Stimulated activated naive B cell treated with anti-CD40 and anti-IgM and Interleukin-4, amounts not matched to agents 10 μg/mL and 1 μg/mL and 100 μg/mL, for 72 hours (primary cell): ENCODE results near the gene CYSLTR2.

Experiments used
- ATAC-seq, 2 donors: fragments of 150-1000 bp; cut with Tn5 transposase; replicated peaks; 2 replicates each; pipeline ENCODE4 v1.10.0; 2021; ENCODE audit warnings: moderate library complexity in 1 of 2
- DNase-seq: peaks from one replicate; pipeline ENCODE4 v3.0.0; 2021
- H3K27ac Mint-ChIP-seq: one replicate; pipeline ENCODE4 v1.8.0; 2022; ENCODE audit warnings: mild to moderate bottlenecking, mixed read lengths
- H3K27me3 Mint-ChIP-seq, 2 donors: one replicate each; pipeline ENCODE4 v1.8.0; 2022; ENCODE audit warnings: mixed read lengths in 2 of 2
- H3K36me3 Mint-ChIP-seq, 2 donors: one replicate each; pipeline ENCODE4 v1.8.0; 2022; ENCODE audit warnings: mixed read lengths in 2 of 2, mild to moderate bottlenecking in 1 of 2
- H3K4me1 Mint-ChIP-seq, 2 donors: one replicate each; pipeline ENCODE4 v1.8.0; 2022; ENCODE audit warnings: mixed read lengths in 2 of 2, mild to moderate bottlenecking in 1 of 2
- H3K4me3 Mint-ChIP-seq, 2 donors: one replicate each; pipeline ENCODE4 v1.8.0; 2022; ENCODE audit warnings: mild to moderate bottlenecking in 2 of 2, mixed read lengths in 2 of 2, moderate library complexity in 1 of 2
- H3K9me3 Mint-ChIP-seq, 2 donors: one replicate each; pipeline ENCODE4 v1.8.0; 2022; ENCODE audit warnings: mixed read lengths in 2 of 2, mild to moderate bottlenecking in 1 of 2

CYSLTR2 gene

GRCh38 chr13:48634636-48635035, 19.1 kb upstream of the CYSLTR2 start:
- Mint-ChIP-seq H3K4me1 (no peaks in the 10 kb centered on the region), H3K27ac (no peak overlapping the region), H3K4me3 (no peak overlapping the region), H3K27me3 (peaks cover 7 to 12% of the 10 kb centered on the region in 2 donors), H3K36me3 (peaks cover 1 to 8% of the 10 kb centered on the region in 2 donors), H3K9me3 (peaks cover 13 to 20% of the 10 kb centered on the region in 2 donors)
- DNase-seq = no peak
- no peak for ATAC-seq

- DNase-seq (no peak), ATAC-seq (no peak)
- no peak overlapping the region for H3K4me3 Mint-ChIP-seq
- peaks cover 11 to 16% of the 10 kb centered on the region in 2 donors for H3K27me3 Mint-ChIP-seq
- H3K27ac Mint-ChIP-seq = no peak overlapping the region
- peaks cover 1 to 8% of the 10 kb centered on the region in 2 donors for H3K36me3 Mint-ChIP-seq
- peaks cover 13 to 20% of the 10 kb centered on the region in 2 donors for H3K9me3 Mint-ChIP-seq
- H3K4me1 Mint-ChIP-seq = no peaks in the 10 kb centered on the region
Observed at GRCh38 chr13:48635478-48635877, 18.3 kb upstream of the CYSLTR2 start.

DNA sequence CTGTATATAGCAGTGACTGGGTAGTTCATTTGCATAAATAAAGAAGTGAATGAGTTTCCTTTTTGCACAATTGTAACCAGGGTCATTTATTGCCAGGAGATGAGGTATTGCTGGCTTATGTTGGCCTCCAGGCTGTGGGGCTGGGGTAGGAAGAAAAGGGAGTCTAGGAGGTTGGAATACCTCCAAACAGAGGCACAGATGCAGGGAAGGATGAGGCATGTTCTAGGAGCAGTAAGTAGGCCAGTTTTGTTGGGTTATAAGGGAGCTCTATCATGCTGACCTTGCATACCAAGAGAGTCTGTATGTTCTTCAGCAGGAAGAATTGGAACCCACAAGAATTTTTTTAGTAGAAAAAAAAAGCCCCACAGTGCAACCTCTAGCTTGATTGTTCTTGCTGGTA, 17.2 kb upstream of the CYSLTR2 start:
- Mint-ChIP-seq H3K27ac (no peak overlapping the region), H3K4me1 (no peaks in the 10 kb centered on the region), H3K27me3 (peaks cover 19 to 22% of the 10 kb centered on the region in 2 donors), H3K36me3 (peaks cover 1 to 8% of the 10 kb centered on the region in 2 donors), H3K9me3 (peaks cover 13 to 20% of the 10 kb centered on the region in 2 donors), H3K4me3 (no peak overlapping the region)
- no peak for ATAC-seq
- no peak for DNase-seq

DNA sequence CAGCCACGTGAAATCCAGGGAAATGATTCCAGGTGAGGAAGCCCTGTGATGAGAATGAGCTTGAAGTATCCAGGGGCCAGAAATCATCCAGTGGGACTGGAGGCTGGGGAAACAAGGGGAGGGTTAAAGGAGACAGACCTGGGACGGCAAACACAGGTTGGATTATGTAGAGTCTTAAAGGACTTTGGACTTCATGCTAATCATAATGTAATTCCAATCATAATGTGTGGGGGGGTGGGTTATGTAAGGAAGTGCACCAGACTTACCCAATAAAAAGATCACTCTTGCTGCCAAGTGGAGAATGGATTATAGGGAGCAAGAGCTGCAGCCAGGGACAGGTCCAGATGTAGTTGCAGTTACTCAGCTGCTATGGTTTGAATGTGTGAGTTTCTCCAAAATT, 16.1 kb upstream of the CYSLTR2 start:
- H3K4me1 Mint-ChIP-seq = no peaks in the 10 kb centered on the region
- no peak overlapping the region for H3K27ac Mint-ChIP-seq
- DNase-seq (no peak), ATAC-seq (no peak)
- no peak overlapping the region for H3K4me3 Mint-ChIP-seq
- peaks cover 1 to 8% of the 10 kb centered on the region in 2 donors for H3K36me3 Mint-ChIP-seq
- H3K9me3 Mint-ChIP-seq = peaks cover 12 to 20% of the 10 kb centered on the region in 2 donors
- peaks cover 19 to 22% of the 10 kb centered on the region in 2 donors for H3K27me3 Mint-ChIP-seq

GRCh38 chr13:48640767-48641166, 13.0 kb upstream of the CYSLTR2 start:
- ATAC-seq = no peak
- H3K4me3 Mint-ChIP-seq = no peak overlapping the region

DNA sequence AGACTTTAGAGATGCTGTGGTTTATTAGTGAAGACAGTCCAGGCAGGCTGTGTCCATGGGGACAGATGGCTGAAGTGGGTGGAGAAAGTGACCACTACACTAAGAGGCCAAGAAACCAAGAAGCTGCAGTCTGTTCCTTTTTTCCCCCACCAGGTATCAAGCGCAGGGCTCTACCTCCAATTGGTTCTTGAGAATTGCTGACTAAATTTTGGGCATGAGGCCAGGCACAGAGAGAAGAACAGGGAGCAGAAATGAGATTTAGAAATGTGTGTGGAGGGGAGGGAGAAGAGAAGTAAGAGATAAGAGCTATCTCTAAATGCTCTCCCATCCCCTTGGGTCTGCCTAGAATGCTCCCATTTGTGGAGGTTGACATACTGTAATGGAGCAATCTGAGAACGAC, 12.3 kb upstream of the CYSLTR2 start:
- DNase-seq (no peak), ATAC-seq (no peak)
- Mint-ChIP-seq H3K27ac (no peak overlapping the region), H3K9me3 (peaks cover 6 to 8% of the 10 kb centered on the region in 2 donors), H3K4me1 (no peaks in the 10 kb centered on the region), H3K36me3 (peaks cover 0 to 6% of the 10 kb centered on the region in 2 donors), H3K27me3 (peaks cover 19 to 22% of the 10 kb centered on the region in 2 donors), H3K4me3 (no peak overlapping the region)

More at GRCh38 chr13:48640767-48641166, 13.0 kb upstream of the CYSLTR2 start:
- DNase-seq = no peak
- H3K36me3 Mint-ChIP-seq = peaks cover 0 to 8% of the 10 kb centered on the region in 2 donors
- peaks cover 19 to 22% of the 10 kb centered on the region in 2 donors for H3K27me3 Mint-ChIP-seq
- H3K9me3 Mint-ChIP-seq = peaks cover 10 to 12% of the 10 kb centered on the region in 2 donors
- no peak overlapping the region for H3K27ac Mint-ChIP-seq
- no peaks in the 10 kb centered on the region for H3K4me1 Mint-ChIP-seq

GRCh38 chr13:48642061-48642460, 11.7 kb upstream of the CYSLTR2 start:
- H3K27ac Mint-ChIP-seq = no peak overlapping the region
- DNase-seq (no peak), ATAC-seq (no peak)
- no peak overlapping the region for H3K4me3 Mint-ChIP-seq
- H3K9me3 Mint-ChIP-seq = peaks cover 4 to 6% of the 10 kb centered on the region in 2 donors
- peaks cover 19 to 22% of the 10 kb centered on the region in 2 donors for H3K27me3 Mint-ChIP-seq
- H3K4me1 Mint-ChIP-seq = no peaks in the 10 kb centered on the region
- H3K36me3 Mint-ChIP-seq = peaks cover 0 to 4% of the 10 kb centered on the region in 2 donors

DNA sequence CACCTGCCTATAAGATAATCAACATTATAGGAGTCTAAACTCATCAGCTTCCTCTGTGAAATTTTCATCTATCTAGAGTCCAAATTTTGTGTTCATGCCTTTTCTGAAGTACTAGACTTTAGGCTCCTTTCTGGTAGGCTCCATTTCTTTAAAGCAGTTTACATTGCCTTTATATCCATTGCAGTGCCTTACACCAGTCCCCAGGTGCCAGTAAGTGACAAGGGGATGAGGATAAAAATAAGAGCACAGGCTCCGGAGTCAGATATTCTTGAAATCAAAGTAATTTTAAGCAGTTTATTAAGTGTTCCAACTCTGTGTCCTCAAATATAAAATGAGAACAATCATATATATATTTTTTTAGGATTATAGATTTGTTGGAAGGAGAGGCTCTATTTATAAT, 10.6 kb upstream of the CYSLTR2 start:
- no peak for DNase-seq
- peaks cover 0 to 4% of the 10 kb centered on the region in 2 donors for H3K9me3 Mint-ChIP-seq
- peaks cover 18 to 19% of the 10 kb centered on the region in 2 donors for H3K27me3 Mint-ChIP-seq
- H3K4me1 Mint-ChIP-seq = no peaks in the 10 kb centered on the region
- H3K4me3 Mint-ChIP-seq = no peak overlapping the region
- H3K36me3 Mint-ChIP-seq = peaks cover 0 to 4% of the 10 kb centered on the region in 2 donors
- ATAC-seq = no peak
- no peak overlapping the region for H3K27ac Mint-ChIP-seq

DNA sequence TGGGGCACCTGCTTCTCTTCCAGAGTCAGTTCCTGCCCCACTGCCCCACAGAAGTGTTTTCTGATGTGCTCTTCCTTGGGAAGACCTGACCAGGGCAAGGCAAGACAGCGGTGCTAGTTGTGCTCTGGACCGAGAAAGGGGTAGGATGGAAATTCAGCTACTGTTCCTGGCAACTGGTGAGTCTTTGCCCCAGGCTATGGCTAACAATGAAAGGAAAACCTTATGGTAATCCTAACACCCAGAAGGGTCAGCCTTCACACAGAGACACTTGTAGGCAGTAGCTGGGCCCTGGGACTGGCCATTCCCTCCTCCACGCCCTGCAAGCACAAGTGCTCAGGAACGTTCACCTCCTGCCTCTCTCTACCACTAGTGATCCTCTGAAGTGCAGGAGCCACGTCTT, 9.6 kb upstream of the CYSLTR2 start:
- H3K9me3 Mint-ChIP-seq = peaks cover 0 to 2% of the 10 kb centered on the region in 2 donors
- peaks cover 15 to 16% of the 10 kb centered on the region in 2 donors for H3K27me3 Mint-ChIP-seq
- H3K4me1 Mint-ChIP-seq = no peaks in the 10 kb centered on the region
- no peak for ATAC-seq
- no peak overlapping the region for H3K4me3 Mint-ChIP-seq
- no peak for DNase-seq
- no peak overlapping the region for H3K27ac Mint-ChIP-seq
- H3K36me3 Mint-ChIP-seq = peaks cover 0 to 1% of the 10 kb centered on the region in 2 donors

GRCh38 chr13:48644951-48645350, 8.8 kb upstream of the CYSLTR2 start:
- H3K9me3 Mint-ChIP-seq = no peaks in the 10 kb centered on the region
- H3K27ac Mint-ChIP-seq = no peak overlapping the region
- no peak overlapping the region for H3K4me3 Mint-ChIP-seq
- no peak for DNase-seq
- no peaks in the 10 kb centered on the region for H3K36me3 Mint-ChIP-seq
- H3K4me1 Mint-ChIP-seq = no peaks in the 10 kb centered on the region
- ATAC-seq = no peak
- peaks cover 10 to 14% of the 10 kb centered on the region in 2 donors for H3K27me3 Mint-ChIP-seq

GRCh38 chr13:48645845-48646244, 7.9 kb upstream of the CYSLTR2 start:
- no peak for ATAC-seq
- Mint-ChIP-seq H3K27me3 (peaks cover 2 to 11% of the 10 kb centered on the region in 2 donors), H3K4me3 (no peak overlapping the region), H3K9me3 (no peaks in the 10 kb centered on the region), H3K36me3 (no peaks in the 10 kb centered on the region), H3K27ac (no peak overlapping the region), H3K4me1 (no peaks in the 10 kb centered on the region)
- DNase-seq = no peak

DNA sequence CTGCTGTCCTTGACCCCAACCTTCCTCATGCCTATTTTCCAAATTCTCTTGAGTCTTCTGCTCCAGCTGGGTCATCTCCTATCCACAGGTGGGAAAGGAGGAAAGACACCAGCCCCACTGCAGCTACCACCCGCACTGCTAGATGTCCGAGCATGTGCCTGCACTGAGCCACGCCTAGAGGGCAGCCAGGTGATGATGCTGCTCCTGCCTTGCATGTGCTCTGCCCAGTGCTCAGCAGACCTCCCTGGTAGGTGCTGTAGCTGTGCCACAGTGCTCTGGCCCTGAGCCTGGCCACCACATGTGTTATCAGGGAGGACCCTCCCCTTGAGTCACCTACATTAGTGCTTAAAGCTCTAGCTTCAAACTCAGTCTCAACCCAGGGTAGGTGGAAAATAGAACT, 6.9 kb upstream of the CYSLTR2 start:
- no peak overlapping the region for H3K4me3 Mint-ChIP-seq
- no peaks in the 10 kb centered on the region for H3K36me3 Mint-ChIP-seq
- no peak for ATAC-seq
- H3K4me1 Mint-ChIP-seq = no peaks in the 10 kb centered on the region
- no peak for DNase-seq
- peaks cover 0 to 7% of the 10 kb centered on the region in 2 donors for H3K27me3 Mint-ChIP-seq
- no peak overlapping the region for H3K27ac Mint-ChIP-seq
- H3K9me3 Mint-ChIP-seq = no peaks in the 10 kb centered on the region

- peak in 1 of 2 donors; percentile 27 for ATAC-seq
- no peak for DNase-seq
- H3K36me3 Mint-ChIP-seq = no peaks in the 10 kb centered on the region
- H3K9me3 Mint-ChIP-seq = no peaks in the 10 kb centered on the region
- no peak overlapping the region for H3K4me3 Mint-ChIP-seq
- peaks cover 0 to 7% of the 10 kb centered on the region in 2 donors for H3K27me3 Mint-ChIP-seq
- H3K4me1 Mint-ChIP-seq = peaks cover 0 to under 1% of the 10 kb centered on the region in 2 donors
- H3K27ac Mint-ChIP-seq = no peak overlapping the region
Observed at GRCh38 chr13:48647625-48648024, 6.1 kb upstream of the CYSLTR2 start.

DNA sequence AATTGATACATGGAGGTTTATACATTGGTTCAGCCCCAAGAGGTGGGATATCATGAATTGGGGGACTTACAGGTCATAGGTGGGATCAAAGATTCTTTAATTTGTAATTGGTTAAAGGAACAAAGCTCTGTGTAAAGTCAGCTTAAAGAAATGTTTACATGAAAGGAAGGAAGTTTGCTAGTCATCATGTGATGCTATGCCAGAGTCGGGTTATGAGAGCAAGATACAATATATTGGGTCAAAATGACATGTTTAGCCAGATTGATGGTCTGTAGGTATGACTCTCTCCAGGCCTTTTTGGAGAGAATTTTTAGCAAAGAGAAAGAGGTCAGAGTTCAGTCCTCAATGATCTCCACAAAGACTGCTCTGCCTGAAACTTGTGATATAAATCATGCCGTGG, 5.3 kb upstream of the CYSLTR2 start:
- Mint-ChIP-seq H3K4me3 (no peak overlapping the region), H3K36me3 (no peaks in the 10 kb centered on the region), H3K27ac (no peak overlapping the region), H3K4me1 (peaks cover 7 to 8% of the 10 kb centered on the region in 2 donors), H3K9me3 (no peaks in the 10 kb centered on the region), H3K27me3 (peaks cover 0 to 7% of the 10 kb centered on the region in 2 donors)
- DNase-seq (no peak), ATAC-seq (no peak)

DNA sequence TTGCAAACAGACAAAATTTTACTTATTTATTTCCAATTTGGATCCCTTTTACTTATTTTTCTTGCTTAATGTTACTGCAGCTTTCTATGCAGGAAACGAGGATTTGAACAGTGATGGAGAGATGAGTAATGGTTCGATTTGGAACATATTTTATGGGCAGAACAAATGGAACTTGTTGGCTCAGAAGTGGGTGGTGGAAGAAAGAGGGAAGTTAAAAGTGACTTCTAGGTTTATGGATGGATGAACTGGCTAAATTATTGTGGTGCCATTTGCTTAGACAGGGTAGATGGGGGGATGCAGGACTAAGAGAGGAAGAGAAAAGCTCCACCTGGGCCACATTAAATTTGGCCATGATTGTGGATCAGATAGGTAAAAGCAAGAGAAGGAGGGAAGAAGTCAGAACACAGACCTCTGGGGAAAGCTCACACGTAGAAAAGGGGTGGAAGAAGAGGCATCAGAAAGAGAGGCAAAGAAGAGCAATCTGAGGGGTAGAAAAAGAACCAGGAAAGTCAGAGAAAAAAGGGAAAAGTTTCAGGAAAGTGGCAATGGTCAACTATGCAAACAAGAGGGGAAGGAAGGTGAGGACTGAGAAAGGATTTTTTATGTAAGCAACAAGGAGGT, 768 bp upstream of the CYSLTR2 start:
- Mint-ChIP-seq H3K27ac (no peak overlapping the region), H3K9me3 (no peaks in the 10 kb centered on the region), H3K36me3 (no peaks in the 10 kb centered on the region), H3K4me3 (peak overlapping the region; percentile 10 to 17), H3K27me3 (peaks cover 4 to 7% of the 10 kb centered on the region in 2 donors), H3K4me1 (peaks cover 12 to 14% of the 10 kb centered on the region in 2 donors)
- DNase-seq = no peak
- ATAC-seq = no peak
